HG03457 (cell line): Measurements from ENCODE around the gene KDM2A.

Experiments
- ATAC-seq: cut with Tn5 transposase; IDR thresholded peaks from one replicate; pipeline ENCODE4 v1.9.1; 2021; ENCODE audit warnings: moderate number of reproducible peaks; ENCODE audit not compliant: unreplicated experiment

The KDM2A gene

DNA sequence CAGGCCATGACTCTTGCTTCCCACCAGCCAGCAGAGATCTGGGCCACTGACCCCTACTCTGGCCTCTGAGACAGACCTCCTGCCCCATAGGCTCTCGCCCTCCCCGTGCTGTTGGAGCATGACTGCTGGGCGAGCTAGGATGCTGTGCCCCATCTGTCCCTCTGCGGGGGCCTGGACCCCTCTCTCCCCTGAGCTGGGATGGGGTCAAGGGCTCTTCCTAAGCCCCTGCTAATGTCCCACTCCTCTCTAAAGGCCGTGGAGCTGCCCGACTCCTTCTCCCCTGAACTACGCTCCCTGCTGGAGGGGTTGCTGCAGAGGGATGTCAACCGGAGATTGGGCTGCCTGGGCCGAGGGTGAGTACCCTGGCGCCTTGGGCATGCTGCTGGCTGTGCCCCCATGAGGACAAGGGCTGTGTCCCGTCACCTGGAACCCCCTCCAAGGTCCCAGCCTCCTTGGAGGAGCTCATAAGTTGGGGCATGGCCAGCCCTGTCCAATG is 163.9 kb downstream of the KDM2A start:
- no peak for ATAC-seq

DNA sequence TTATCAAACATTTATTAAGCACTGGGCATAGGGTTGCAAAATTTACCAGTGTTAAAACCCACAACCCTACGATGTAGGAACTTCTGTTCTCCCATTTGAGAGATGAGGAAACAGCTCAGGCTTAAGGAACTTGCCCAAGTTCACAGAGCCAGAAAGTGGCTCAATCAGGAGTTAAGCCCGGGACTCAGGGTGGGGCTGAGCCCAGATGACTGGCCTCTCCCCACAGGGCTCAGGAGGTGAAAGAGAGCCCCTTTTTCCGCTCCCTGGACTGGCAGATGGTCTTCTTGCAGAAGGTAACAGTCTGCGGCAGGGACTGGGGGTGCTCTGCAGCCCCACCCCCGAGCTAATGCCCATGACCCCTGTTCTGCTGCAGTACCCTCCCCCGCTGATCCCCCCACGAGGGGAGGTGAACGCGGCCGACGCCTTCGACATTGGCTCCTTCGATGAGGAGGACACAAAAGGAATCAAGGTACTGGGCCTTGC is 164.5 kb downstream of the KDM2A start:
- no peak for ATAC-seq

DNA sequence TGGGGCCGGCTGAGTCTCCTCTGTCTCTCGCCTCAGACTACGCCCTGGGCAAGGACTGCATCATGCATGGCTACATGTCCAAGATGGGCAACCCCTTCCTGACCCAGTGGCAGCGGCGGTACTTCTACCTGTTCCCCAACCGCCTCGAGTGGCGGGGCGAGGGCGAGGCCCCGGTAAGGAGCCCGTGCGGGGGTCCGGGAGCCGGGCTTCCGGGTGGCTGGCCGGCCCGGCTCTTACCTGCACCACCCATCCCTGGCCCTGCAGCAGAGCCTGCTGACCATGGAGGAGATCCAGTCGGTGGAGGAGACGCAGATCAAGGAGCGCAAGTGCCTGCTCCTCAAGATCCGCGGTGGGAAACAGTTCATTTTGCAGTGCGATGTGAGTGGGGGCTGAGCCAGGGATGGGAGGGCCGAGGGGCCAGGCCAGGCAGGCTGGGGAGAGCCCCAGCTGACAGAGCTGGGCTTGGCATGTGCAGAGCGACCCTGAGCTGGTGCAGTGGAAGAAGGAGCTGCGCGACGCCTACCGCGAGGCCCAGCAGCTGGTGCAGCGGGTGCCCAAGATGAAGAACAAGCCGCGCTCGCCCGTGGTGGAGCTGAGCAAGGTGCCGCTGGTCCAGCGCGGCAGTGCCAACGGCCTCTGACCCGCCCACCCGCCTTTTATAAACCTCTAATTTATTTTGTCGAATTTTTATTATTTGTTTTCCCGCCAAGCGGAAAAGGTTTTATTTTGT is 165.9 kb downstream of the KDM2A start:
- ATAC-seq, result no peak

DNA sequence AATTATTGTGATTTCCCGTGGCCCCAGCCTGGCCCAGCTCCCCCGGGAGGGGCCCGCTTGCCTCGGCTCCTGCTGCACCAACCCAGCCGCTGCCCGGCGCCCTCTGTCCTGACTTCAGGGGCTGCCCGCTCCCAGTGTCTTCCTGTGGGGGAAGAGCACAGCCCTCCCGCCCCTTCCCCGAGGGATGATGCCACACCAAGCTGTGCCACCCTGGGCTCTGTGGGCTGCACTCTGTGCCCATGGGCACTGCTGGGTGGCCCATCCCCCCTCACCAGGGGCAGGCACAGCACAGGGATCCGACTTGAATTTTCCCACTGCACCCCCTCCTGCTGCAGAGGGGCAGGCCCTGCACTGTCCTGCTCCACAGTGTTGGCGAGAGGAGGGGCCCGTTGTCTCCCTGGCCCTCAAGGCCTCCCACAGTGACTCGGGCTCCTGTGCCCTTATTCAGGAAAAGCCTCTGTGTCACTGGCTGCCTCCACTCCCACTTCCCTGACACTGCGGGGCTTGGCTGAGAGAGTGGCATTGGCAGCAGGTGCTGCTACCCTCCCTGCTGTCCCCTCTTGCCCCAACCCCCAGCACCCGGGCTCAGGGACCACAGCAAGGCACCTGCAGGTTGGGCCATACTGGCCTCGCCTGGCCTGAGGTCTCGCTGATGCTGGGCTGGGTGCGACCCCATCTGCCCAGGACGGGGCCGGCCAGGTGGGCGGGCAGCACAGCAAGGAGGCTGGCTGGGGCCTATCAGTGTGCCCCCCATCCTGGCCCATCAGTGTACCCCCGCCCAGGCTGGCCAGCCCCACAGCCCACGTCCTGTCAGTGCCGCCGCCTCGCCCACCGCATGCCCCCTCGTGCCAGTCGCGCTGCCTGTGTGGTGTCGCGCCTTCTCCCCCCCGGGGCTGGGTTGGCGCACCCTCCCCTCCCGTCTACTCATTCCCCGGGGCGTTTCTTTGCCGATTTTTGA is 166.8 kb downstream of the KDM2A start:
- no peak for ATAC-seq

DNA sequence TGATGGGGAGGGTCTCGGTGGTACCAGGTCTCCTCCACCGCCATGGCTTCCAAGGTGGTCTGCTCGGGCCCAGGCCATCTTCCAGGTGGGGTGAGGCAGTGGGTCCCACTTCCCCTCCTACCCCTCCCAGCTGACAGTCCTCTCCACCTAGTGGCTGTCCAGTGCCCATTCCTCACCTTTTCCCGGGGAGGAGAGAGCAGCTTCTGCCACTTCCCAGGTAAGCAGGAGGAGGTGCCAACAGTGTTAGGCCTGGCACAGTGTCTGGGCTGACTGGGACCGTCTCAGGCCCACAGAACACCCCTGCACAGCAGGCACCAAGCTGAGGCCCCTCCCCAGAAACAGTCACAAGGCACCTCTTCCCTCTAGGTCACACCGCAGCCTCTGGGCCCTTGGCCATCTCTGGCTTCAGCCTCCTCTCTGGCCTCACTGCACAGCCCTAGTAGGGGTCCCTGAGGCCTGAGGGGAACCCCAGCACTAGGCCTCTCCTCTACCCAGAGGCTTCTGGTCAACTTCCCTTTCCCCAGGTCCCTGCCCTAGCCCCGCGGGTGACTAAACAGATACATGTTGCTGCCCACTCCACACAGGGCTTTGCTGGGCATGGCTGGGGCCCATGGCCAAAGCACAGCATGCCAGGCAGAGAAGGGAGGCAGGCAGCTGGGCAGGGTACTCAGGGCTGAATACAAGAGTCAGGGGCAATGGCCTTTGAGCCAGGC is 167.7 kb downstream of the KDM2A start:
- no peak for ATAC-seq

DNA sequence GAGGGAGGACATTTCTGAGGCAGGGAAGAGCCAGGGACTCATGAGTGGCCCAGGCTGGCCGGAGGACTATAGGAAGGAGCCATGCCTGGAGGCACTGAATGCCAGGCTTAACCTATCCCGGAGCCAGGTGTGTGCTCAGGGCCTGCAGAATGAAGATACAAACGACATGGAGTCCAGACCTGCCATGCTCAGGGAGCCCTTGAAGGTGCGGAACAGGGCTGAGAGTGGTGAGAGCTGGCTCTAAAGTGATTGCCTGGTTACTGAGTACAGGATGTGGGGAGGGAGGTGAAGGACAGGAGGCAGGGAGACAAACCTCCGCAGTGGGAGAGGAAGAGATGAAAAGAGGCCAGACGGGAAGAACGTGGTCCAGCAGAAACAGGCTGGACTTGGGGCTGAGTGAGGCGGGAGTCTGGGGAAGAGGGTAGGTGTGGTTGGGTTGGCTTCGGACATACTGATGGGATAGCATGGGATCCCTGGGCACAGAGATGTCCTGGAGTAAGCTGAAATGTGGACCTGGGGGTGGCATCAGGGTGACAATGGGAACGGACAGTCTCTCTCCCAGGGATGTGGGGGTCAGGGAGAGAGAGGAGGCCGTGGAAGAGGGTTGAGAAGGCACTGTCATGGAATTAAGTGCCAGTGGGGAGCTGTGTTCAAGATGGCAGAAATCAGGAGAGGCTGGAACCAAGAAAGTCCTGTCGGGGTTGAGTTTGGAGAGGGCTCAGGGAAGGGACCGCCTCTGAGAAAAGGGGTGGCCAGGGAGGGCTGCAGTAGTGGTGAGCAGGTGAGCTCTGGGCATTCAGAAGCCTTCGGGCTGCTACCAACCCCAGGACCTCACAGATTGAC is 168.5 kb downstream of the KDM2A start:
- no peak for ATAC-seq

DNA sequence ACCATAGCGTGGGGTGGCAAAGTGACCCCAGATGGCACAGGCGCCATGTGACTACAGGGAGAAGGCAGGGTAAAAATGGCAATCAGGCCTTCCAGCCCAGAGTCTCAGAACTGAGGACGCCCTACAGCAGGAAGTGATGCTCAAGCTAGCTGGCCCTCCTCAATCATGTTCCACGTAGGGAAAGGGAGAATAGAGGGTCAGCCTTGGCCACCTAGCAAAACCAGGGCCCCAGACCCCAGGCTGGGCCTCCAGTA is 169.1 kb downstream of the KDM2A start:
- ATAC-seq, result no peak

DNA sequence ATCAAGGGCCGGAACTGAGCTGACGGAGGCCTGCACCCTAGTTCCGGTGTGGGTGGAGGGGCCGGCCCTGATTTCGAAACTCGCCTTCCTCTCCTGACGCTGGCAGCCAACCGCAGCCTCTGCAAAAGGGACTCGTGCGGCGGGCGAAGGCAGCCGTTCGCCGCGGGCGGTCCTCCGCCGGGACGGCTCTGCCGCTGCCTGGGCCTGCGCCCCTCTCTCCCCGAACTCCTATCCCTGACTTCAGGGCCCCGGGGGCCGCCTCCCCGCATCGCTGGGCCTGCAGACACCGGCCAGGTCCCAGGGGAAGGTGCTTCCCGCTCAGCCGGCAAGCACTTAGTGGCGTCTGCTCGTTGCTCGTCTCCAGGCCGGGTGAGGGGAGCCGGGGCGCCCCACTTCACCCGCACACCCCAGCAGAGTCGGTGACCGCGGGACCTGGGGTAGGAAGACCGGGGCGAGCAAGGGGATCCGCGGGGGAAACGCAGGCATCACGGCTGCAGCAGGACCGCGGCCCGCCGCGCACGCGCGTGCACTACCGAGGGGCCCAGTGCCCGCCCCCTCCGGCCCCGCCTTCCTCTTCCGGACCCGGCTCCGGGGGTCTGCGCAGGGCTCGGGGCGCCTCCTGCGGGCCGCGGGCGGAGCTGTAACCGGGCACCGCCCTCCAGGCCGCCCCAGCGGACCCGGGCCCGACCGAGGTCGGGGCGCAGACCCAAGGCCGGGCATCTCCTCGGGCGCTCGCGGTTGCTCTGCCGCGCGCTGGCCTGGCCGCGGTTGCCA is 169.6 kb downstream of the KDM2A start:
- ATAC-seq, result peak; percentile 54

DNA sequence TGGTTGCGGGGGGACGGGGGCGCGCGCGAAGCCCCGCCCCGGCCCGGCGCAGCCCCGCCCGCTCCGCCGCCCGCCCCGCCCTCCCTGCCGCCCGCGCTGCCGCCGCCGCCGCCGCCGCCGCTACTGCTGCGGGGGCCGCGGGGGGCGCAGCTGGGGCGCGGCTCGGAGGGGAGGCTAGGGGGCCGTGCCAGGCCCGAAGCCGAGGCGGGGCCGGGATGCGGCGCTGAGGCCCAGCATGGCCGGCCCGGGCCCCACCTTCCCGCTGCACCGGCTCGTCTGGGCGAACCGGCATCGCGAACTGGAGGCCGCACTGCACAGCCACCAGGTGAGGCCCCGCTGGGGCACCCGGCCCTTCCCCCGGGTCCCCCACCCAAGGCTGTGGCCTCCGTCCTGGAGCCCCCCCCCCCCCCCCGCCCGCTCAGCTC is 170.2 kb downstream of the KDM2A start, which contains the start of gene ANKRD13D:
TSS of gene ANKRD13D (plus strand) at position 78 of the 425 bp plus-strand sequence. CDS start at position 236, 158 bp downstream.
- ATAC-seq, result peak; percentile 29

DNA sequence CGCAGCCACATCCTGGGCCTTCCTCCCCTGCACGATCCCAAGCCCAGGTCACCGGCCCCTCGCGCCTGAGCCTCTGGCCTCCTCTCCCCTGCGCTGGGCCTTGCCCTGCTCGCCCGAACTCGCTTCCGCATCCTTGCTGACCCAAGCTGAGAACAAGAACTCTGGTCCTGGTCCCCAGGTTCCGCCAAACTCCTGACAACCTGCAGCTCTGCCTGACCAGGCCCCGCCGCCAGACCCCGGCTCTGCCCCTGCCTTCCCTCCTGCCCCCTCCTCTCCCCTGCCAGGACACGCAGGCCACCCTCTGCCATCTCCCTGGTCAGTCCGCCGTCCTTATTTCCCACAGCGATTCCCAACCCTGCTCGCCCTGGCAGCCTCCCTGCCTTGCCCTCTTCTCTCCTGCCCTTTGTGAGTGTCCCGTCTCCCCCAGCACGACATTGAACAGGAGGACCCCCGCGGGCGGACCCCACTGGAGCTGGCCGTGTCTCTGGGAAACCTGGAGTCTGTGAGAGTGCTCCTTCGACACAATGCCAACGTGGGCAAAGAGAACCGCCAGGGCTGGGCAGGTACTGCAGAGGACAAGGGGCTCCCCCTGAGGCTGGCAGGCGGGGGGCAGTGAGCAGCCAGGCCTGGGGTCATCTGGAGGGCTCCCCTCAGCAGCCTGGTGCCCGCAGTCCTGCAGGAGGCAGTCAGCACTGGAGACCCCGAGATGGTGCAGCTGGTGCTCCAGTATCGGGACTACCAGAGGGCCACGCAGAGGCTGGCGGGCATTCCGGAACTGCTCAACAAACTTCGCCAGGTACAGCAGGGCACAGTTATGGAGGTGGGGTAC is 170.8 kb downstream of the KDM2A start:
- no peak for ATAC-seq

DNA sequence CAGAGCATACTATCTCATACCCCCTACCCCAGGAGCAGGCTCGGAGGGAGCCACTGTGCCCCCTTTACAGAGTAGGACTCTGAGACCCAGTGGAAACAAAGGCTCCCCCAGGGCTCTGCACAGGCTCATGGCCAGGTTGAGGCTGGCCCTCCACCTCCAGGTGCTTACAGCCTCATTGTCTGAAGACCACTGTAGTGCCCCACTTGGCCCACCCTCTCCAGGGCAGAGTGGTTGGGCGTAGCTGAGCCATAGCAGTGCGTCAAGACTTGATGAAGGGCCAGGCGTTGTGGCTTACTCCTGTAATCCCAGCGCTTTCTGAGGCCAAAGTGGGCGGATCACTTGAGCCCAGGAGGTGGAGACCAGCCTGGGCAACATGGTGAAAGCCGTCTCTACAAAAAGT is 171.7 kb downstream of the KDM2A start:
- ATAC-seq, result no peak

DNA sequence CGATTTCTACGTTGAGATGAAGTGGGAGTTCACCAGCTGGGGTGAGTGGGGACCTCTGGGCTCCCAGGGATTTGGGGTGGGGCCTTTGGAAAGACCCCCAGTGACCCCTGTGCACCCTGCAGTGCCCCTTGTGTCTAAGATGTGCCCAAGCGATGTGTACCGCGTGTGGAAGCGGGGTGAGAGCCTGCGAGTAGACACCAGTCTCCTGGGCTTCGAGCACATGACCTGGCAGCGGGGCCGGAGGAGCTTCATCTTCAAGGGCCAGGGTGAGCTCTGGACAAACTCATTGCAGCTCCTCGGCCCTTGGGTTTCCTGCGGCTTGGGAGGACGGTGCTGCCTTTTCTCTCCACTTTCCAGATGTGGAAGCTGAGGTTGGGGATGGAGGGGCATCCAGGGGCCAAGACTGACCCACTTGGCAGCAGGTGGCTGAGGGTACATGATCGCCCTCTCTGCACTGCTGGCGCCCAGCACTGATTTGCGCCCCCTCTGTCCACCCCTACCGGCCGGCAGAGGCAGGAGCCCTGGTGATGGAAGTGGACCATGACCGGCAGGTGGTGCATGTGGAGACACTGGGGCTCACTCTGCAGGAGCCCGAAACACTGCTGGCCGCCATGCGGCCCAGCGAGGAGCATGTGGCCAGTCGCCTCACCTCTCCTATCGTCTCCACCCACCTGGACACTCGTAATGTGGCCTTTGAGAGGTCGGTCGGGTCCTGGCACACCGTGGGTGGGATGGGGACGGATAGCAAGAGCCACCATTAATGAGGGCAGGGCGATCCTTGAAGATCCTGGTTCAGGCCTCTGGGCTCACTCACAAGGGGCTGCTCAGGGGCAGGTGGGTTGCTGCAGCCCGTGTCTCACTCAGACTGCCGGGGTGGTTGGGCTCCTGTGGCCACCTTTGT is 172.7 kb downstream of the KDM2A start:
- ATAC-seq, result no peak

DNA sequence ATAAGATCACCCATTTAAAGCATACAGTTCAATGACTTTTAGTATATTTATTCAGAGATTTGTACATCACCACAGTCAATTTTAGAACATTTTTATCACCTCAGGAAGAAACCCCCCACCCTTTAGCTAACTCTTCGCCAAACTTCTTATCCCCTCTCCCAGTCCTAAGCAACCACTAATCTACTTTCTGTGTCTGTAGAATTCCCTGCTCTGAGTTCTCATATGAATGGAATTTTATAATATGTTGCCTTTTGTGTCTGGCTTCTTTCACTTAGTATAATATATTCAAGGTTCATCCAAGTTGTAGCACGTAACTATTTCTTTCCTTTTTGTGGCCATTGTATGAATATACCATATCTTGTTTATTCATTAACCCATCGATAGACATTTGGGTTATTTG is 173.6 kb downstream of the KDM2A start:
- ATAC-seq, result no peak

DNA sequence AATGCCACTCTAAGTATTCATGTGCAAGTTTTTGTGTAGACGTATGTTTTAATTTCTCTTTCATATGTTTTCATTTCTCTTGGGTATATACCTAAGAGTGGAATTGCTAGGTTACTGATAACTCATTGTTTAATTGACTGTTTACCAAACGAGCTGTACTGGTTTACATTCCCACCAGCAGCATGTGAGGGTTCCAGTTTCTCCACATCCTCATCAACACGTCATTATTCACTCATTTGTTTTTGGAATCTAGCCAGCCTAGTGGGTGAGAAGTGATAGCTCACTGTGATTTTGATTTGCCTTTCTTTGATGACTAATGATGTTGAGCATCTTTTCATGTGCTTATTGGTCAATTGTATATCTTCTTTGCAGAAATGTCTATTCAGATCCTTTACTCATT is 174.0 kb downstream of the KDM2A start:
- no peak for ATAC-seq

DNA sequence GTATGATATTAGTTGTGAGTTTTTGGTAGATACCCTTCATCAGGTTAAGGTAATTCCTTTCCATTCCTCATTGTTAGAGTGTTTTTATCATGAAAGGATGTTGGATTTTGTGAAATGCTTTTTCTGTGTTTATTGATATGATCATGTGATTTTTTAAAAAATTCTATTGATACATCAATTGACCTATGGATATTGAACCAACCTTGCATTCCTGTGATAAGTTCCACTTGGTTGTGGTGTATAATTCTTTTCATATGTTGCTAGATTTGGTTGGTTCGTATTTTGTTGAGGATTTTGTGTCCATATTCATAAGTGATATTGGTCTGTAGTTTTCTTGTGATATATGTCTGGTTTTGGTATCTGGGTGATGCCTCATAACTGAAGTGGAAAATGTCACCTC is 176.8 kb downstream of the KDM2A start:
- no peak for ATAC-seq

DNA sequence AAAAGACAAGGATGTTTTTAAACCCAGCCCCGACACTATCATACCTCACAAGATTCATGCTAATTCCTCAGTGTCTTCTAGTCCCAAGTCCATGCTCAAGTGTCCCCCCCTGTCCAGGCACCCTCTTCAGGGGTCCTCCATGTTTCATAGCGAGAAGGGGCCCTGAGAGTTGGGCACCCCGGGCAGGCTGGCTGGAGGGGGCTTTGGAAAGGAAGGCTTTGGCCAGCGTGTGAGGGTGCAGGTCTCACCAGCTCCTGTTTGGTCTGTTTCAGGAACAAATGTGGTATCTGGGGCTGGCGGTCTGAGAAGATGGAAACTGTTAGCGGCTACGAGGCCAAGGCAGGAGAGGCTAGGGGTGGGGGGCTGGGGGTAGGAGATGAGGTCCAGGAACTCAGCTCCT is 179.7 kb downstream of the KDM2A start:
- no peak for ATAC-seq

DNA sequence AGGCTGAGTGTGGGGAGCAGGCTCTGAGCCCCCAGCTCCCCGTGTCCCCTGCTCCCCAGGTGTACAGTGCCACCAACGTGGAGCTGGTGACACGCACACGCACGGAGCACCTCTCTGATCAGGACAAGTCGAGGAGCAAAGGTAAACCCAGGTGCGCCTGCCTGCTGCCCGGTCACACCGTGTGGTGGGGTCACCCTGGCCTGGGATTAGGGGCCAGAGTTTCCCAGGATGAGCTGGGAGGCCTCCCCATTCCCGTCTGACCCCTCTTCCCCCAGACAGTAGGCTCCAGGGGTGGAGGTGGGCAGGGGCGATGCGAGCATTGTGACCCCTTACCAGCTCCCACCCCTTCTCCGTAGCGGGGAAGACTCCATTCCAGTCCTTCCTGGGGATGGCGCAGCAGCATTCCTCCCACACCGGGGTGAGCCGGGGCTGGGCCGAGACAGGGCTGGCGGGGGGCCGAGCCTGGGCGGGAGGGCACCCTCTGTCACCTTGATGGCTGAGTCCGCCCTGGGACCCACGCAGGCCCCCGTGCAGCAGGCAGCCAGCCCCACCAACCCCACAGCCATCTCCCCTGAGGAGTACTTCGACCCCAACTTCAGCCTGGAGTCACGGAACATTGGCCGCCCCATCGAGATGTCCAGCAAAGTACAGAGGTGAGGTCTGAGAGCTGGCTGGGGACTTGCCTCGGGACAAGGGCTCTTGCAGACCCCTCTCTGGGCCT is 180.6 kb downstream of the KDM2A start:
- ATAC-seq, result no peak
